NCI-H1048 (cell line): ENCODE results near the gene UGT1A6.

Experiments used
- DNase-seq: peaks from one replicate; lab custom pipeline; 2025; lab: John Stamatoyannopoulos, UW

UGT1A6 gene

GRCh38 chr2:233820774-233821105 is 128.1 kb downstream of the UGT1A6 start:
- no peak for DNase-seq

- no peak for DNase-seq
Measured at GRCh38 chr2:233821196-233821595, 128.5 kb downstream of the UGT1A6 start.

- no peak for DNase-seq
Measured at GRCh38 chr2:233821709-233822100, 129.0 kb downstream of the UGT1A6 start.

GRCh38 chr2:233822101-233822771 is 129.5 kb downstream of the UGT1A6 start:
- no peak for DNase-seq
